Stimulated activated effector memory CD8-positive, alpha-beta T cell treated with anti-CD3 and anti-CD28 coated beads, Interleukin-12 subunit alpha, Interleukin-12 subunit beta, amount 100 ng/mL, for 72 hours (primary cell): ENCODE measurements around the gene SIRT3.
"Not testable (repeated sequence)": the region's sequence is repeated elsewhere in the genome, so short reads cannot be mapped to it uniquely, and the experiment has no call there.

Experiments used
- ATAC-seq: fragments of 150-1000 bp; cut with Tn5 transposase; 2 replicates; pipeline ENCODE4 v1.10.0; 2021
- DNase-seq, 2 donors: peaks; one replicate each; pipeline ENCODE4 v3.0.0; 2021 to 2022; ENCODE audit warnings: low spot score in 2 of 2
- H3K27ac Mint-ChIP-seq: one replicate; pipeline ENCODE4 v1.8.0; 2022; ENCODE audit warnings: mild to moderate bottlenecking, mixed read lengths
- H3K36me3 Mint-ChIP-seq: one replicate; pipeline ENCODE4 v1.8.0; 2022; ENCODE audit warnings: mild to moderate bottlenecking, mixed read lengths
- H3K4me1 Mint-ChIP-seq: one replicate; pipeline ENCODE4 v1.8.0; 2022; ENCODE audit warnings: mixed read lengths
- H3K4me3 Mint-ChIP-seq: one replicate; pipeline ENCODE4 v1.8.0; 2022; ENCODE audit warnings: mild to moderate bottlenecking, mixed read lengths
- H3K9me3 Mint-ChIP-seq: one replicate; pipeline ENCODE4 v1.8.0; 2022; ENCODE audit warnings: mixed read lengths

SIRT3 gene

GRCh38 chr11:235609-235996 is 539 bp downstream of the SIRT3 start:
- Mint-ChIP-seq H3K9me3 (no peaks in the 10 kb centered on the region), H3K4me1 (peaks cover 22% of the 10 kb centered on the region), H3K36me3 (peaks cover 45% of the 10 kb centered on the region), H3K4me3 (peak overlapping the region; percentile 92), H3K27ac (peak overlapping the region; percentile 98)
- no peak for DNase-seq
- ATAC-seq = peak; percentile 54

- Mint-ChIP-seq H3K27ac (peak overlapping the region; percentile 98), H3K4me1 (peaks cover 22% of the 10 kb centered on the region), H3K9me3 (no peaks in the 10 kb centered on the region), H3K4me3 (peak overlapping the region; percentile 92), H3K36me3 (peaks cover 45% of the 10 kb centered on the region)
- ATAC-seq (no peak), DNase-seq (no peak)
These were observed 962 bp downstream of the SIRT3 start for GRCh38 chr11:235180-235579.

- peaks cover 38% of the 10 kb centered on the region for H3K36me3 Mint-ChIP-seq
- no peak overlapping the region for H3K4me3 Mint-ChIP-seq
- ATAC-seq (no peak), DNase-seq (no peak)
- H3K9me3 Mint-ChIP-seq = no peaks in the 10 kb centered on the region
- H3K4me1 Mint-ChIP-seq = peaks cover 18% of the 10 kb centered on the region
- H3K27ac Mint-ChIP-seq = peak overlapping the region; percentile 54
These were observed 3.2 kb downstream of the SIRT3 start for GRCh38 chr11:232783-233565.

DNA sequence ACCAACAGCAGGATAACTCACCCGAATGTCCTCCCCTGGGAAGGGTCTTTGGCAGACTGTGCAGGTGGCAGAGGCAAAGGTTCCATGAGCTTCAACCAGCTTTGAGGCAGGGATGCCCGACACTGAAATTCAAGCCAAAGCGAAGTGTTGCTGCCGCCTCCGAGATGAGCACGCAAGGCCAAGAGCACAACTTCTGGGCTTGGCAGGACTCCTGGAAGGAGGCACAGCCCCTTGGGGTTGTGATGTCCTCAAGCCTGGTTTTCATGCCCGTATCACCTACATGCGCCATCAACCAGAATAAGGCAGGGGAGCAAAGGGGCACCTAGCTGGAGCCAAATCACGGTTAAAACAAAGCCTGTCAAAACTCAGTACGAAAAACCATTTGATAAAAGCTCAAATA is 5.7 kb downstream of the SIRT3 start:
- Mint-ChIP-seq H3K9me3 (no peaks in the 10 kb centered on the region), H3K4me3 (no peak overlapping the region), H3K36me3 (peaks cover 19% of the 10 kb centered on the region), H3K4me1 (peaks cover 19% of the 10 kb centered on the region), H3K27ac (no peak overlapping the region)
- DNase-seq (no peak), ATAC-seq (no peak)

DNA sequence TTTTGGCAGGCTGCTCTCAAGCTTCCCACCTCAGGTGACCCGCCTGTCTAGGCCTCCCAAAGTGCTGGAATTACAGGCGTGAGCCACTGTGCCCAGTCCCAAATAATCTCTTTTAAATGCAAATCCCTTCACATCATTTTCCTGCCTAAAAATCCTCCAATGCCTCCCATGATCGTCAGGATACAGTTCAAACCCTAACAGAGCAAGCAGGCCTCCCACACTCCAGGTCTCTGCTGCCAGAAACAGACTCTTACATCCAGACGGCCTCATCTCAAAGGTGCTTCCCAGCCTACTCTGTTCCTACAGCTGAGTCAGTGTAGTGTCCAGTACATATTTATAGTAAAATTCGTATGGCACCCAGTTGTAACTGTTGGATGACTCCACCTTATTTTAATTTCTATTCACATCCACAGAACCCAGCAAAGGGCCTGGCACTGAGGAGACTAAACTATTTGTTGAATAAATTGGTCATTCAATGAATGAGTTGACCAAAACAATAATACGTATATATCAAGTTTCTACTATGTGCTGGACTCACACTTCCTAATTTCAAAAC is 8.2 kb downstream of the SIRT3 start:
- H3K4me1 Mint-ChIP-seq = peaks cover 22% of the 10 kb centered on the region
- no peaks in the 10 kb centered on the region for H3K9me3 Mint-ChIP-seq
- H3K27ac Mint-ChIP-seq = peak overlapping the region; percentile 26
- ATAC-seq = no peak
- H3K36me3 Mint-ChIP-seq = peaks cover 19% of the 10 kb centered on the region
- no peak for DNase-seq
- H3K4me3 Mint-ChIP-seq = no peak overlapping the region

GRCh38 chr11:225734-226453 is 10.2 kb downstream of the SIRT3 start:
- peak overlapping the region; percentile 75 for H3K27ac Mint-ChIP-seq

DNA sequence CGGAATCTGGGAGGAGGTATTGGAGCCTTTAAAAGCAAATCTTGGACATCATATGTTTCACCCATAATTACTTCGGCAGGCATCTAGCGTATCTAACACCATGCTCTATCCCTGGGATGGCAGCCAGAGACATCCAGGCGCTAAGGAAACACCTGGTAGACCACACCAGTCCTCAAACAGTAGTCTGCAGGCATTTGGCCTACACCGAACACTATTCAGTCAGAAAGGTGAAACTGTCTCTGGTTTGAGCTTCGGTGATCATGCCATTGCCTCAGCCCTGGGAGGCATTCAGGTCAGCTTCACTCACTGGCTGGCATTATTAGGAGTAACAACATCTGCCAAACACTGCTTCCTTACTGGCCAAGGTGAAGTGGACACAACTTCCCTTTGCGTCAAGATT is 11.7 kb downstream of the SIRT3 start:
- Mint-ChIP-seq H3K36me3 (peaks cover 9% of the 10 kb centered on the region), H3K9me3 (no peaks in the 10 kb centered on the region), H3K4me3 (no peak overlapping the region), H3K27ac (no peak overlapping the region), H3K4me1 (peaks cover 20% of the 10 kb centered on the region)
- ATAC-seq (no peak), DNase-seq (no peak)

More at GRCh38 chr11:225734-226453, 10.2 kb downstream of the SIRT3 start:
- Mint-ChIP-seq H3K36me3 (peaks cover 19% of the 10 kb centered on the region), H3K9me3 (no peaks in the 10 kb centered on the region), H3K4me3 (no peak overlapping the region), H3K4me1 (peaks cover 20% of the 10 kb centered on the region)
- no peak for DNase-seq
- peak; percentile 76 for ATAC-seq

DNA sequence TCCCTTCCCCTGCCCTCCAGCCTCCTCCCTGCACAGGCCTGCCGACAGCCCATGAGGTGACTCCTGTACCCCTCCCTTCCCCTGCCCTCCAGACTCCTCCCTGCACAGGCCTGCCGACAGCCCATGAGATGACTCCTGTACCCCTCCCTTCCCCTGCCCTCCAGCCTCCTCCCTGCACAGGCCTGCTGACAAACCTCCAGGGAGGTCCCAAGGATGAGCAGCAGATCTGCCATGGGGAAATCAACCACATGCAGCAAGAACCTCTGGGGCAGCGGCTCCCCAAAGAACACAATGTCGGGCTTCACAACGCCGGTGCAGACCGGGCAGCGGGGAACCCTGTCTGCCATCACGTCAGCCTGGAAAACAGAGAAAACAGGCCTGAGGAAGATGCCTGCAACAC is 12.3 kb downstream of the SIRT3 start:
- ATAC-seq = no peak
- Mint-ChIP-seq H3K36me3 (peaks cover 8% of the 10 kb centered on the region), H3K27ac (no peak overlapping the region)

DNA sequence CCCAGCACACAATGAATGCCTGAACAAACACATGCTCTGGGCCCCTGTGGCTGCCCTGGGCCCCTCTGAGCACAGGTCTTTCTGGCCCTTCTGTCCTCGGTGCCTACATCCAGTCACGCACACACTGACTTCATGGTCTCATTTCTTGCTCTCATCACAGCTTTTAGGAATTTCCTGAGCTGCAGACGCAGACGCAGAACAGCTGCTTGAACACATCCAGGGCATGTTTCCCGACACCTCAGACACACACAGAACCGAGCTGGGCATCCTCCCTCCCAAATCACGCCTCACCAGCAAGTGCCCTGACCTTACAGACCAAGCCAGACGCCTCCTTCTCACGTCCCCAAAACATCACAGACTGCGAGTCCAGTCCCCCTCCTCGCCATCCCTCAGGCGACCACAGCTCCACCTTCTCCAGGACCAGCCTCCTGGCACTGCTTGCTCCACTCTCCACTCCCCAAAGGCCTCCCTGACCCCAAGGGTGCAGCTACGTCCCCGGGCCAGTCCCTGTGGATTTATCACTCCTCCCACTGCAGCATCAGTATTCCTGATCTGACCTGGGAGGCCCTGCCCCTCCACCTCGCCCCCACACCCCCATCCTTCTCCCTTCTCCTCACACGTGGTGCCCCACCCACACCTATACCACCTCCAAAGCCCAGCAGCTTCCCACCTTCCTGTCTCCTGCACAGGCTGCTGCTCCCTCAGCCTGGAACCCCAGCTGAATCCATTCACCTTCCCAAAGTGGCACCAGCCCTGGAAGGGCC is 12.9 kb downstream of the SIRT3 start:
- DNase-seq = no peak
- H3K4me1 Mint-ChIP-seq = peaks cover 15% of the 10 kb centered on the region
- ATAC-seq = no peak
- H3K9me3 Mint-ChIP-seq = no peaks in the 10 kb centered on the region
- H3K27ac Mint-ChIP-seq = peak overlapping the region; percentile 51
- H3K4me3 Mint-ChIP-seq = no peak overlapping the region
- peaks cover 6% of the 10 kb centered on the region for H3K36me3 Mint-ChIP-seq

More for the DNA sequence above, 12.3 kb downstream of the SIRT3 start:
- no peak for DNase-seq
- Mint-ChIP-seq H3K4me1 (peaks cover 20% of the 10 kb centered on the region), H3K4me3 (no peak overlapping the region), H3K9me3 (no peaks in the 10 kb centered on the region)

- ATAC-seq (no peak), DNase-seq (no peak)
- Mint-ChIP-seq H3K4me1 (peaks cover 25% of the 10 kb centered on the region), H3K36me3 (peaks cover 15% of the 10 kb centered on the region), H3K27ac (no peak overlapping the region), H3K9me3 (no peaks in the 10 kb centered on the region), H3K4me3 (no peak overlapping the region)
These were observed 13.9 kb downstream of the SIRT3 start for GRCh38 chr11:221998-222789.

DNA sequence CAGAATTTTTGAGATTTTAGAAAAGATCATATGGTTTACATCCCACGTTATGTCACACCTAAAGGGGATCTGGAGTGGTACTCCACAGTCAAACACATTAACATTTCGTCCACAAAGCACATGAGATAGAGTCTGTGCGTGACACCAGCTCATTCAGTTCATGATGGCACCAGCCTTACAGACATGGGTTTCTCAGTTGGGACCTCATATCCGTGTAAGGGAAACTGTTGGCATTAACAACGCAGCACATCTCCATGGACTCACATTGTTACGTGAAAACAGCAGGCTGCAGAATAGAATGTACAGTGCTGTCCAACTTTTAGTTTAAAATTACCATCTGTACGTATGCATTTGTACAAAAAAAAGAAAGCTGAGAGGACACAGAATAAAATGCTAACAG is 14.6 kb downstream of the SIRT3 start:
- ATAC-seq (no peak), DNase-seq (no peak)
- H3K27ac Mint-ChIP-seq = no peak overlapping the region
- H3K9me3 Mint-ChIP-seq = no peaks in the 10 kb centered on the region
- peaks cover 18% of the 10 kb centered on the region for H3K36me3 Mint-ChIP-seq
- peaks cover 25% of the 10 kb centered on the region for H3K4me1 Mint-ChIP-seq
- H3K4me3 Mint-ChIP-seq = no peak overlapping the region

DNA sequence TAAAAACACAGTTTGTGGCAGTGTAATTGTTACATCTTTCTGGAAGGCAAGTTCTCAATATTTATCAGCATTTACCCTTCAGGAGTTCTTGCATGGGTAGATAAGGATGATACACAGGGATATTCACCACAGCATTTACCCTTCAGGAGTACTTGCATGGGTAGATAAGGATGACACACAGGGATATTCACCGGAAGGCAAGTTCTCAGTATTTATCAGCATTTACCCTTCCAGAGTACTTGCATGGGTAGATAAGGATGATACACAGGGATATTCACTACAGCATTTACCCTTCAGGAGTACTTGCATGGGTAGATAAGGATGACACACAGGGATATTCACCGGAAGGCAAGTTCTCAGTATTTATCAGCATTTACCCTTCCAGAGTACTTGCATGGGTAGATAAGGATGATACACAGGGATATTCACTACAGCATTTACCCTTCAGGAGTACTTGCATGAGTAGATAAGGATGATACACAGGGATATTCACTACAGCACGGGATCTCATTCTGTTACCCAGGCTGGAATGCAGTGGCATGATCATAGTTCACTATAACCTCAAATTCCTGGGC is 15.4 kb downstream of the SIRT3 start:
- H3K9me3 Mint-ChIP-seq, ATAC-seq, H3K27ac Mint-ChIP-seq, H3K4me3 Mint-ChIP-seq, DNase-seq: not testable (repeated sequence)
- H3K4me1 Mint-ChIP-seq = peaks cover 21% of the 10 kb centered on the region
- peaks cover 24% of the 10 kb centered on the region for H3K36me3 Mint-ChIP-seq

- Mint-ChIP-seq H3K9me3 (no peaks in the 10 kb centered on the region), H3K27ac (peak overlapping the region; percentile 87), H3K4me3 (no peak overlapping the region), H3K4me1 (peaks cover 16% of the 10 kb centered on the region), H3K36me3 (peaks cover 41% of the 10 kb centered on the region)
- no peak for DNase-seq
- ATAC-seq = no peak
These were observed 17.1 kb downstream of the SIRT3 start for GRCh38 chr11:218815-219593.

DNA sequence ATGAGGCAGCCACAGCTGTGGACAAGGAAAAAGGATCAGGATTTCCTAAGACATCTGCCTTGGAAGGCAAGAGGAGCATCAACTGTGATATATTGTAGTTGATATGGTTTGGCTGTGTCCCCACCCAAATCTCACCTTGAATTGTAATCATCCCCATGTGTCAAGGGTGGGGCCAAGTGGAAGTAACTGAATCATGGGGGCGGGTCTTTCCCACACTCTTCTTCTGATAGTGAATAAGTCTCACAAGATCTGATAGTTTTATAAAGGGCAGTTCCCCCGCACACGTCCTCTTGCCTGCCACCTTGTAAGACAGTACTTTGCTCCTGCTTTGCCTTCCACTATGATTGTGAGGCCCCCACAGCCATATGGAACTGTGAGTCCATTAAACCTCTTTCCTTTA is 18.4 kb downstream of the SIRT3 start:
- Mint-ChIP-seq H3K4me1 (peaks cover 16% of the 10 kb centered on the region), H3K36me3 (peaks cover 54% of the 10 kb centered on the region), H3K27ac (no peak overlapping the region), H3K4me3 (no peak overlapping the region), H3K9me3 (no peaks in the 10 kb centered on the region)
- ATAC-seq (no peak), DNase-seq (no peak)
